K562 (cell line): ENCODE results near the gene KCNN4. TPM values are rescaled to one million over a fixed set of nuclear protein-coding genes. Genes with fewer than 3 reads are reported as not detected.
A peak's percentile ranks its signal among the peaks of the same experiment; 100 is the strongest.

Experiments used
- ATAC-seq: fragments of 200-7000 bp; cut with Tn5 transposase; 3 replicates; pipeline ENCODE4 v1.9.1; 2020; ENCODE audit warnings: moderate library complexity
- BruUV-seq: library from RNA; stranded (reverse); fragments of 400-500 nt; replicated peaks from 2 replicates; lab custom pipeline; 2021; lab: Mats Ljungman, UMichigan
- CTCF ChIA-PET: fragments of 300-600 bp; formaldehyde crosslinking; extraction: SDS; loops from one replicate; lab custom pipeline; 2021; ENCODE audit warnings: low intra/inter-chr PET ratio; lab: Yijun Ruan, JAX
- POLR2A ChIA-PET: fragments of 300-600, 350-650 bp; sonication (Branson Sonifier 250); formaldehyde crosslinking; extraction: SDS; loops from one replicate; lab custom pipeline; 2021; ENCODE audit warnings: antibody characterized with exemption, inconsistent platforms; lab: Yijun Ruan, JAX
- DNase-seq, 4 experiments: peaks; one replicate each; pipeline versions ENCODE4 v3.0.0 to v3.0.0-alpha.2; 2011 to 2018; ENCODE audit warnings: low spot score in 3 of 4, mixed read lengths in 3 of 4; ENCODE audit errors: extremely low read depth in 1 of 4
- FAIRE-seq: peaks from 2 replicates; lab custom pipeline; 2011; peaks lifted over from hg19 to GRCh38; lab: Jason Lieb, UNC
- H2AFZ ChIP-seq: 2 replicates; pipeline ENCODE4 v1.6.0; 2011; ENCODE audit warnings: low read depth, low read length, control low read depth, inconsistent platforms
- H3K27ac ChIP-seq: fragments of 200-600 bp; 3 replicates; pipeline ENCODE4 v1.8.0; 2011; ENCODE audit warnings: low read depth, mild to moderate bottlenecking, control low read depth, inconsistent platforms, low read length, moderate library complexity, mixed read lengths; ENCODE audit errors: extremely low read depth
- H3K27me3 ChIP-seq, 2 experiments: fragments of 300-600 bp in 1 of 2; 2 replicates in 1 of 2; 3 replicates in 1 of 2; pipeline versions ENCODE4 v1.6.0 to v1.8.0; 2011; ENCODE audit warnings: inconsistent platforms in 2 of 2, low read length in 2 of 2, mild to moderate bottlenecking in 1 of 2, mixed read lengths in 1 of 2, moderate library complexity in 1 of 2; ENCODE audit not compliant: control insufficient read depth in 2 of 2, insufficient read depth in 2 of 2
- H3K36me3 ChIP-seq: fragments of 300-600 bp; 3 replicates; pipeline ENCODE4 v1.8.0; 2011; ENCODE audit warnings: mild to moderate bottlenecking, low read length, inconsistent platforms; ENCODE audit not compliant: control insufficient read depth, insufficient read depth
- H3K4me1 ChIP-seq, 2 experiments: fragments of 200-600 bp in 1 of 2; replicated peaks in 1 of 2; 2 replicates in 1 of 2; 3 replicates in 1 of 2; pipeline versions ENCODE4 v1.5.1 to v1.8.0; 2011; ENCODE audit warnings: inconsistent platforms in 2 of 2, low read length in 2 of 2, mild to moderate bottlenecking in 1 of 2, mixed read lengths in 1 of 2, moderate library complexity in 1 of 2; ENCODE audit not compliant: control insufficient read depth in 2 of 2, insufficient read depth in 2 of 2
- H3K4me2 ChIP-seq: 2 replicates; pipeline ENCODE4 v1.6.1; 2011; ENCODE audit warnings: low read length, control low read depth, inconsistent platforms, mixed read lengths; ENCODE audit not compliant: insufficient read depth
- H3K4me3 ChIP-seq: fragments of 200-600 bp; sonication (generic), shearing (Covaris generic); 2 replicates; pipeline ENCODE4 v1.5.1; 2016; ENCODE audit warnings: control low read depth, inconsistent platforms
- H3K79me2 ChIP-seq: fragments of 200-600 bp; 3 replicates; pipeline ENCODE4 v1.8.0; 2011; ENCODE audit warnings: low read length, inconsistent platforms; ENCODE audit not compliant: control insufficient read depth, insufficient read depth
- H3K9ac ChIP-seq, 2 experiments: 2 replicates each; pipeline versions ENCODE4 v1.6.0 to v1.6.1; 2011; ENCODE audit warnings: low read depth in 2 of 2, low read length in 2 of 2, control low read depth in 1 of 2, inconsistent platforms in 1 of 2, mild to moderate bottlenecking in 1 of 2, mixed read lengths in 1 of 2; ENCODE audit not compliant: insufficient read depth in 1 of 2
- H3K9me1 ChIP-seq: one replicate; pipeline ENCODE4 v1.6.0; 2011; ENCODE audit warnings: inconsistent platforms, mild to moderate bottlenecking, low read length, moderate library complexity; ENCODE audit not compliant: control insufficient read depth, insufficient read depth
- H3K9me3 ChIP-seq: replicated peaks from 2 replicates; pipeline ENCODE4 v1.5.1; 2011; ENCODE audit warnings: low read depth, low read length, inconsistent platforms; ENCODE audit not compliant: control insufficient read depth, insufficient read depth
- H4K20me1 ChIP-seq: replicated peaks from 2 replicates; pipeline ENCODE4 v1.6.1; 2011; ENCODE audit warnings: low read length, inconsistent platforms, mixed read lengths; ENCODE audit not compliant: control insufficient read depth, insufficient read depth
- BRD4 ChIP-seq: fragments of 200-600 bp; sonication (generic); IDR thresholded peaks from 2 replicates; pipeline ENCODE4 v1.6.1; 2017; ENCODE audit warnings: inconsistent platforms
- ESRRB ChIP-seq: fragments of 250-450 bp; sonication (Bioruptor Pico); IDR thresholded peaks from 2 replicates; pipeline ENCODE4 v1.5.0; 2020; ENCODE audit warnings: mild to moderate bottlenecking, moderate library complexity, borderline replicate concordance
- GABPB1 ChIP-seq: sonication (generic); formaldehyde crosslinking; IDR thresholded peaks from 2 replicates; pipeline ENCODE4 v1.8.0; 2022; ENCODE audit warnings: mild to moderate bottlenecking, missing genetic modification reagents
- RBBP5 ChIP-seq: fragments of 200-600 bp; sonication (generic); IDR thresholded peaks from 2 replicates; pipeline ENCODE4 v1.6.1; 2012; ENCODE audit warnings: borderline replicate concordance, mild to moderate bottlenecking, low read length, control low read depth, inconsistent platforms; ENCODE audit not compliant: insufficient read depth, poor library complexity, severe bottlenecking
- SLC30A9 ChIP-seq: fragments of 250-450 bp; sonication (Bioruptor Pico); IDR thresholded peaks from 2 replicates; pipeline ENCODE4 v1.8.0; 2022; ENCODE audit warnings: mild to moderate bottlenecking, moderate library complexity
- SRSF7 ChIP-seq: fragments of 200-400 bp; formaldehyde crosslinking; optimal IDR thresholded peaks from 2 replicates; pipeline ENCODE3; 2017; ENCODE audit warnings: mild to moderate bottlenecking, low read depth, low read length
- STAT5A ChIP-seq: IDR thresholded peaks from 2 replicates; pipeline ENCODE4 v1.6.1; 2012; ENCODE audit warnings: low read length, inconsistent platforms, borderline replicate concordance
- SUPT5H ChIP-seq: fragments of 450-650 bp; IDR thresholded peaks from 2 replicates; pipeline ENCODE4 v1.6.1; 2016
- TFAM ChIP-seq: fragments of 250-450 bp; sonication (Bioruptor Pico); conservative IDR thresholded peaks from 2 replicates; pipeline ENCODE4 v1.5.0; 2021; ENCODE audit warnings: mild to moderate bottlenecking, moderate library complexity
- ZEB2 ChIP-seq: fragments of 450-650 bp; IDR thresholded peaks from 2 replicates; pipeline ENCODE4 v1.6.1; 2016
- ZNF134 ChIP-seq: fragments of 250-450 bp; sonication (Bioruptor Pico); conservative IDR thresholded peaks from 2 replicates; pipeline ENCODE4 v1.4.0; 2020
- ZNF586 ChIP-seq: fragments of 450-650 bp; formaldehyde crosslinking; conservative IDR thresholded peaks from 2 replicates; pipeline ENCODE4 v1.4.0; 2020; ENCODE audit warnings: mild to moderate bottlenecking, moderate library complexity
- ZNF589 ChIP-seq: fragments of 200-800 bp; sonication (Bioruptor generic); IDR thresholded peaks from 2 replicates; pipeline ENCODE4 v1.6.1; 2016; ENCODE audit warnings: low read depth, missing genetic modification characterization, missing compliant biosample characterization
- ZNF717 ChIP-seq: fragments of 250-450 bp; sonication (Bioruptor Pico); IDR thresholded peaks from 2 replicates; pipeline ENCODE4 v1.5.0; 2021
- WGBS: fragments of 100-300 bp; shearing (Covaris generic); methylation state at CpG from one replicate; pipeline ENCODE4 v1.1.6; 2016; ENCODE audit warnings: low coverage, mixed read lengths; ENCODE audit not compliant: insufficient coverage; ENCODE audit errors: missing lambda C conversion rate; 5-methylcytosine and 5-hydroxymethylcytosine counted together
- in situ Hi-C: fragments of 300-500 bp; cut with MboI; formaldehyde crosslinking; loops from 4 replicates; pipeline ENCODE4 v1.15.0; 2018; ENCODE audit warnings: inconsistent platforms, mixed read lengths
- intact Hi-C: fragments of 100-400 bp; cut with micrococcal nuclease; formaldehyde crosslinking; loops from 2 replicates; pipeline ENCODE4 v1.14.2; 2022
- polyA plus RNA-seq, 8 experiments: library from polyadenylated mRNA; depleted of rRNA in 4 of 8; stranded (reverse) in 5 of 8; unstranded in 3 of 8; fragments of >200 nt; fragmentation: Nextera tagmentation in 2 of 8; fragmentation: Illumina TruSeq in 1 of 8; extraction: Ambion mirVana in 2 of 8; extraction: Trizol in 1 of 8; gene quantifications; 2 replicates each; pipeline versions ENCODE4 v1.2.1 to v1.2.3, GENCODE V29; 2011 to 2014; ENCODE audit warnings: inconsistent platforms in 1 of 8, missing spikeins in 1 of 8
- total RNA-seq, 7 experiments: library from RNA; depleted of rRNA in 6 of 7; stranded (reverse); fragments of >200 nt in 6 of 7; fragmentation: Illumina TruSeq in 2 of 7; extraction: Trizol in 2 of 7; gene quantifications; 2 replicates each; pipeline versions ENCODE4 v1.2.1 to v1.2.3, GENCODE V29; 2011 to 2021; ENCODE audit warnings: low replicate concordance in 1 of 7

Gene KCNN4
- total and polyA plus RNA-seq, 9 of the 15 experiments (the other 6 are each of a cell fraction or from before 2014, with no cell fraction given): 0.53 to 37.7 (median 25.9) TPM

GRCh38 chr19:43807651-43808050 lies 26.9 kb upstream of the KCNN4 start:
- POLR2A ChIA-PET: no interaction called here
- Histone ChIP-seq H3K79me2 (no peaks in the 10 kb centered on the region), H3K27me3 (no peaks in the 10 kb centered on the region), H3K4me2 (no peak overlapping the region), H3K36me3 (no peaks in the 10 kb centered on the region), H3K9ac (no peak overlapping the region), H3K9me1 (no peaks in the 10 kb centered on the region), H3K27ac (no peak overlapping the region), H4K20me1 (no peaks in the 10 kb centered on the region), H3K4me3 (no peak overlapping the region), H2AFZ (no peak overlapping the region), H3K9me3 (no peaks in the 10 kb centered on the region), H3K4me1 (peaks cover 0 to 2% of the 10 kb centered on the region in 2 experiments; a peak in 3 of 5 replicates)
- no peak for FAIRE-seq
- DNase-seq: no peak
- TF ChIP-seq SRSF7 (no peak), SLC30A9 (CRISPR knock-in tag) (no peak), SUPT5H (no peak), ZNF589 (CRISPR knock-in tag) (no peak), ZNF717 (CRISPR knock-in tag) (no peak), ESRRB (CRISPR knock-in tag) (no peak)
- no TSS peak for BruUV-seq
- ATAC-seq: no peak
- in situ Hi-C loops: no loop called here
- intact Hi-C loops: loop anchor here (5.0 kb wide), 1 partner anchor 140 kb away; no protein-coding TSS in a partner anchor
- CTCF ChIA-PET: no interaction called here

- WGBS: 11% methylated on average over 5 of the region's 5 CpGs
- no peaks in the 10 kb centered on the region for H3K9me1 ChIP-seq
- no peaks in the 10 kb centered on the region for H3K9me3 ChIP-seq
- H3K27me3 ChIP-seq: no peaks in the 10 kb centered on the region
- H3K36me3 ChIP-seq: no peaks in the 10 kb centered on the region
- no peak overlapping the region for H3K27ac ChIP-seq
- ChIA-PET POLR2A (interaction anchor here (1.0 kb wide), 1 partner anchor 9 kb away, joined by 3 read pairs; no protein-coding TSS in a partner anchor), CTCF (interaction anchor here (0.9 kb wide), 1 partner anchor 40 kb away, joined by 3 read pairs; no protein-coding TSS in a partner anchor)
- no peaks in the 10 kb centered on the region for H4K20me1 ChIP-seq
- no peak for ATAC-seq
- no peak for FAIRE-seq
- in situ Hi-C loops: no loop called here
- intact Hi-C loops: loop anchor here (5.0 kb wide), 1 partner anchor 140 kb away; no protein-coding TSS in a partner anchor
- H3K79me2 ChIP-seq: no peaks in the 10 kb centered on the region
- BruUV-seq: no TSS peak
- H3K4me1 ChIP-seq: peaks cover 0 to 3% of the 10 kb centered on the region in 2 experiments; a peak in 2 of 5 replicates
- H3K4me3 ChIP-seq: no peak overlapping the region
- H3K9ac ChIP-seq: no peak overlapping the region
- no peak for DNase-seq
- no peak overlapping the region for H3K4me2 ChIP-seq
- 0 out of 2 replicates have a peak overlapping the region, but pooled peaks have one; percentile 15 for H2AFZ ChIP-seq
- no peak for TF ChIP-seq STAT5A
- no peak for TF ChIP-seq TFAM (CRISPR knock-in tag)
- TF ChIP-seq ZEB2: no peak
- TF ChIP-seq GABPB1 (CRISPR knock-in tag): no peak
- no peak for TF ChIP-seq BRD4
- TF ChIP-seq RBBP5: no peak
- no peak for TF ChIP-seq ZNF134 (CRISPR knock-in tag)
- no peak for TF ChIP-seq ZNF586 (CRISPR knock-in tag)
These were observed 26.1 kb upstream of the KCNN4 start for GRCh38 chr19:43806848-43807247.
